K562 (cell line): ENCODE results near the gene BRD4. TPM values are rescaled to one million over a fixed set of nuclear protein-coding genes. Genes with fewer than 3 reads are reported as not detected.
A peak's percentile ranks its signal among the peaks of the same experiment; 100 is the strongest.

Experiments
- ATAC-seq: fragments of 200-7000 bp; cut with Tn5 transposase; 3 replicates; pipeline ENCODE4 v1.9.1; 2020; ENCODE audit warnings: moderate library complexity
- BruUV-seq: library from RNA; stranded (reverse); fragments of 400-500 nt; replicated peaks from 2 replicates; lab custom pipeline; 2021; lab: Mats Ljungman, UMichigan
- CTCF ChIA-PET: fragments of 300-600 bp; formaldehyde crosslinking; extraction: SDS; loops from one replicate; lab custom pipeline; 2021; ENCODE audit warnings: low intra/inter-chr PET ratio; lab: Yijun Ruan, JAX
- POLR2A ChIA-PET: fragments of 300-600, 350-650 bp; sonication (Branson Sonifier 250); formaldehyde crosslinking; extraction: SDS; loops from one replicate; lab custom pipeline; 2021; ENCODE audit warnings: antibody characterized with exemption, inconsistent platforms; lab: Yijun Ruan, JAX
- DNase-seq, 4 experiments: peaks; one replicate each; pipeline versions ENCODE4 v3.0.0 to v3.0.0-alpha.2; 2011 to 2018; ENCODE audit warnings: low spot score in 3 of 4, mixed read lengths in 3 of 4; ENCODE audit errors: extremely low read depth in 1 of 4
- FAIRE-seq: peaks from 2 replicates; lab custom pipeline; 2011; peaks lifted over from hg19 to GRCh38; lab: Jason Lieb, UNC
- H2AFZ ChIP-seq: 2 replicates; pipeline ENCODE4 v1.6.0; 2011; ENCODE audit warnings: low read depth, low read length, control low read depth, inconsistent platforms
- H3K27ac ChIP-seq: fragments of 200-600 bp; 3 replicates; pipeline ENCODE4 v1.8.0; 2011; ENCODE audit warnings: low read depth, mild to moderate bottlenecking, control low read depth, inconsistent platforms, low read length, moderate library complexity, mixed read lengths; ENCODE audit errors: extremely low read depth
- H3K27me3 ChIP-seq, 2 experiments: fragments of 300-600 bp in 1 of 2; 2 replicates in 1 of 2; 3 replicates in 1 of 2; pipeline versions ENCODE4 v1.6.0 to v1.8.0; 2011; ENCODE audit warnings: inconsistent platforms in 2 of 2, low read length in 2 of 2, mild to moderate bottlenecking in 1 of 2, mixed read lengths in 1 of 2, moderate library complexity in 1 of 2; ENCODE audit not compliant: control insufficient read depth in 2 of 2, insufficient read depth in 2 of 2
- H3K36me3 ChIP-seq: fragments of 300-600 bp; 3 replicates; pipeline ENCODE4 v1.8.0; 2011; ENCODE audit warnings: mild to moderate bottlenecking, low read length, inconsistent platforms; ENCODE audit not compliant: control insufficient read depth, insufficient read depth
- H3K4me1 ChIP-seq, 2 experiments: fragments of 200-600 bp in 1 of 2; replicated peaks in 1 of 2; 2 replicates in 1 of 2; 3 replicates in 1 of 2; pipeline versions ENCODE4 v1.5.1 to v1.8.0; 2011; ENCODE audit warnings: inconsistent platforms in 2 of 2, low read length in 2 of 2, mild to moderate bottlenecking in 1 of 2, mixed read lengths in 1 of 2, moderate library complexity in 1 of 2; ENCODE audit not compliant: control insufficient read depth in 2 of 2, insufficient read depth in 2 of 2
- H3K4me2 ChIP-seq: 2 replicates; pipeline ENCODE4 v1.6.1; 2011; ENCODE audit warnings: low read length, control low read depth, inconsistent platforms, mixed read lengths; ENCODE audit not compliant: insufficient read depth
- H3K4me3 ChIP-seq: fragments of 200-600 bp; sonication (generic), shearing (Covaris generic); 2 replicates; pipeline ENCODE4 v1.5.1; 2016; ENCODE audit warnings: control low read depth, inconsistent platforms
- H3K79me2 ChIP-seq: fragments of 200-600 bp; 3 replicates; pipeline ENCODE4 v1.8.0; 2011; ENCODE audit warnings: low read length, inconsistent platforms; ENCODE audit not compliant: control insufficient read depth, insufficient read depth
- H3K9ac ChIP-seq, 2 experiments: 2 replicates each; pipeline versions ENCODE4 v1.6.0 to v1.6.1; 2011; ENCODE audit warnings: low read depth in 2 of 2, low read length in 2 of 2, control low read depth in 1 of 2, inconsistent platforms in 1 of 2, mild to moderate bottlenecking in 1 of 2, mixed read lengths in 1 of 2; ENCODE audit not compliant: insufficient read depth in 1 of 2
- H3K9me1 ChIP-seq: one replicate; pipeline ENCODE4 v1.6.0; 2011; ENCODE audit warnings: inconsistent platforms, mild to moderate bottlenecking, low read length, moderate library complexity; ENCODE audit not compliant: control insufficient read depth, insufficient read depth
- H3K9me3 ChIP-seq: replicated peaks from 2 replicates; pipeline ENCODE4 v1.5.1; 2011; ENCODE audit warnings: low read depth, low read length, inconsistent platforms; ENCODE audit not compliant: control insufficient read depth, insufficient read depth
- H4K20me1 ChIP-seq: replicated peaks from 2 replicates; pipeline ENCODE4 v1.6.1; 2011; ENCODE audit warnings: low read length, inconsistent platforms, mixed read lengths; ENCODE audit not compliant: control insufficient read depth, insufficient read depth
- AFF4 ChIP-seq: sonication (generic); formaldehyde crosslinking; IDR thresholded peaks from 2 replicates; pipeline ENCODE4 v1.8.0; 2023; ENCODE audit warnings: mild to moderate bottlenecking, missing genetic modification reagents
- ARHGAP35 ChIP-seq: fragments of 450-650 bp; IDR thresholded peaks from 2 replicates; pipeline ENCODE4 v1.6.1; 2018; ENCODE audit not compliant: partially characterized antibody
- E2F3 ChIP-seq: fragments of 250-450 bp; sonication (Bioruptor Pico); IDR thresholded peaks from 2 replicates; pipeline ENCODE4 v1.4.0; 2020; ENCODE audit warnings: mild to moderate bottlenecking
- FOSL1 ChIP-seq: fragments of 200-800 bp; sonication (Bioruptor generic); conservative IDR thresholded peaks from 2 replicates; pipeline ENCODE4 v1.6.1; 2016; ENCODE audit warnings: missing genetic modification characterization, missing compliant biosample characterization
- GATAD2A ChIP-seq: fragments of 450-650 bp; IDR thresholded peaks from 2 replicates; pipeline ENCODE4 v1.6.1; 2017
- NR2C1 ChIP-seq, 2 experiments: fragments of 450-650 bp; IDR thresholded peaks; 2 replicates each; pipeline ENCODE4 v1.6.1; 2017; ENCODE audit warnings: mild to moderate bottlenecking in 2 of 2, antibody characterized with exemption in 1 of 2, inconsistent platforms in 1 of 2, missing compliant biosample characterization in 1 of 2, missing genetic modification characterization in 1 of 2
- PHTF2 ChIP-seq: fragments of 250-450 bp; sonication (Bioruptor Pico); IDR thresholded peaks from 2 replicates; pipeline ENCODE4 v1.5.0; 2021; ENCODE audit warnings: mild to moderate bottlenecking
- RBBP5 ChIP-seq: fragments of 200-600 bp; sonication (generic); IDR thresholded peaks from 2 replicates; pipeline ENCODE4 v1.6.1; 2012; ENCODE audit warnings: borderline replicate concordance, mild to moderate bottlenecking, low read length, control low read depth, inconsistent platforms; ENCODE audit not compliant: insufficient read depth, poor library complexity, severe bottlenecking
- SAP30 ChIP-seq: fragments of 200-600 bp; sonication (generic); IDR thresholded peaks from 2 replicates; pipeline ENCODE4 v1.6.1; 2012; ENCODE audit warnings: borderline replicate concordance, low read depth, mild to moderate bottlenecking, moderate library complexity, low read length, control low read depth, inconsistent platforms; ENCODE audit not compliant: insufficient read depth, poor library complexity, severe bottlenecking
- SMARCA4 ChIP-seq: fragments of 450-650 bp; IDR thresholded peaks from 2 replicates; pipeline ENCODE4 v1.6.1; 2016
- SNRNP70 ChIP-seq: fragments of 200-400 bp; formaldehyde crosslinking; optimal IDR thresholded peaks from 2 replicates; pipeline ENCODE3; 2017; ENCODE audit warnings: low read depth, low read length
- SRSF7 ChIP-seq: fragments of 200-400 bp; formaldehyde crosslinking; optimal IDR thresholded peaks from 2 replicates; pipeline ENCODE3; 2017; ENCODE audit warnings: mild to moderate bottlenecking, low read depth, low read length
- STAT5A ChIP-seq: IDR thresholded peaks from 2 replicates; pipeline ENCODE4 v1.6.1; 2012; ENCODE audit warnings: low read length, inconsistent platforms, borderline replicate concordance
- TAL1 ChIP-seq: fragments of 450-650 bp; IDR thresholded peaks from 2 replicates; pipeline ENCODE4 v1.6.1; 2016; ENCODE audit warnings: mild to moderate bottlenecking
- ZBTB9 ChIP-seq: fragments of 450-650 bp; formaldehyde crosslinking; IDR thresholded peaks from 2 replicates; pipeline ENCODE4 v1.4.0; 2020; ENCODE audit warnings: mild to moderate bottlenecking, moderate library complexity
- ZNF583 ChIP-seq: fragments of 250-450 bp; sonication (Bioruptor Pico); IDR thresholded peaks from 2 replicates; pipeline ENCODE4 v1.4.0; 2020
- ZNF589 ChIP-seq: fragments of 200-800 bp; sonication (Bioruptor generic); IDR thresholded peaks from 2 replicates; pipeline ENCODE4 v1.6.1; 2016; ENCODE audit warnings: low read depth, missing genetic modification characterization, missing compliant biosample characterization
- ZNF77 ChIP-seq: fragments of 250-450 bp; sonication (Bioruptor Pico); IDR thresholded peaks from 2 replicates; pipeline ENCODE4 v1.5.0; 2020
- WGBS: fragments of 100-300 bp; shearing (Covaris generic); methylation state at CpG from one replicate; pipeline ENCODE4 v1.1.6; 2016; ENCODE audit warnings: low coverage, mixed read lengths; ENCODE audit not compliant: insufficient coverage; ENCODE audit errors: missing lambda C conversion rate; 5-methylcytosine and 5-hydroxymethylcytosine counted together
- in situ Hi-C: fragments of 300-500 bp; cut with MboI; formaldehyde crosslinking; loops from 4 replicates; pipeline ENCODE4 v1.15.0; 2018; ENCODE audit warnings: inconsistent platforms, mixed read lengths
- intact Hi-C: fragments of 100-400 bp; cut with micrococcal nuclease; formaldehyde crosslinking; loops from 2 replicates; pipeline ENCODE4 v1.14.2; 2022
- polyA plus RNA-seq, 8 experiments: library from polyadenylated mRNA; depleted of rRNA in 4 of 8; stranded (reverse) in 5 of 8; unstranded in 3 of 8; fragments of >200 nt; fragmentation: Nextera tagmentation in 2 of 8; fragmentation: Illumina TruSeq in 1 of 8; extraction: Ambion mirVana in 2 of 8; extraction: Trizol in 1 of 8; gene quantifications; 2 replicates each; pipeline versions ENCODE4 v1.2.1 to v1.2.3, GENCODE V29; 2011 to 2014; ENCODE audit warnings: inconsistent platforms in 1 of 8, missing spikeins in 1 of 8
- total RNA-seq, 7 experiments: library from RNA; depleted of rRNA in 6 of 7; stranded (reverse); fragments of >200 nt in 6 of 7; fragmentation: Illumina TruSeq in 2 of 7; extraction: Trizol in 2 of 7; gene quantifications; 2 replicates each; pipeline versions ENCODE4 v1.2.1 to v1.2.3, GENCODE V29; 2011 to 2021; ENCODE audit warnings: low replicate concordance in 1 of 7

Gene BRD4
- total and polyA plus RNA-seq, 9 of the 15 experiments (the other 6 are each of a cell fraction or from before 2014, with no cell fraction given), result 1.8 to 105 (median 15.6) TPM

- intact Hi-C loops (loop anchor here (2.0 kb wide), 2 partner anchors 115 to 177 kb away; no protein-coding TSS in a partner anchor), in situ Hi-C loops (no loop called here)
- peaks cover 16 to 30% of the 10 kb centered on the region in 2 experiments for H3K4me1 ChIP-seq
- DNase-seq (peak; percentile 61 to 84 (median 66)), ATAC-seq (peak; percentile 63), FAIRE-seq (peak; percentile 15)
- H3K9ac ChIP-seq, result peak overlapping the region; percentile 65 to 92; a peak in 3 of 4 replicates
- no TSS peak for BruUV-seq
- POLR2A ChIA-PET, result interaction anchor here (0.7 to 3.6 kb wide), 8 partner anchors 11 to 172 kb away, joined by 3 to 27 read pairs (median 4); partner anchors contain the start of gene AKAP8L
- WGBS, result 2% methylated on average over 48 of the region's 56 CpGs
- H3K27me3 ChIP-seq, result no peaks in the 10 kb centered on the region; a peak in 1 of 5 replicates
- peak overlapping the region; percentile 79 for H3K27ac ChIP-seq
- CTCF ChIA-PET, result no interaction called here
- no peaks in the 10 kb centered on the region for H3K9me1 ChIP-seq
- H2AFZ ChIP-seq, result peak overlapping the region; percentile 82
- H3K79me2 ChIP-seq, result peaks cover 43% of the 10 kb centered on the region
- peaks cover 17% of the 10 kb centered on the region for H4K20me1 ChIP-seq
- peak overlapping the region; percentile 90 for H3K4me3 ChIP-seq
- H3K4me2 ChIP-seq, result peak overlapping the region; percentile 82
- no peaks in the 10 kb centered on the region for H3K9me3 ChIP-seq
- H3K36me3 ChIP-seq, result peaks cover 35% of the 10 kb centered on the region; the same call in 2 of the 3 replicates
- TF ChIP-seq FOSL1 (tag) (no peak), STAT5A (no peak), NR2C1 (IDR thresholded peaks at IDR 0.05) (no peak), NR2C1 (tag; IDR thresholded peaks at IDR 0.05) (no peak), ZNF583 (CRISPR knock-in tag) (0 out of 2 replicates have a peak, but pooled peaks have one; percentile 14), SAP30 (peak; percentile 66), TAL1 (no peak), E2F3 (CRISPR knock-in tag) (no peak), ZNF77 (CRISPR knock-in tag) (no peak), SNRNP70 (no peak), AFF4 (CRISPR knock-in tag) (no peak; the same call in 1 of the 2 replicates), SRSF7 (no peak), ZNF589 (CRISPR knock-in tag) (no peak), GATAD2A (0 out of 2 replicates have a peak, but pooled peaks have one; percentile 37), ZBTB9 (CRISPR knock-in tag) (0 out of 2 replicates have a peak, but pooled peaks have one; percentile 54), PHTF2 (CRISPR knock-in tag) (no peak), RBBP5 (no peak), SMARCA4 (no peak), ARHGAP35 (no peak)
Measured at GRCh38 chr19:15379999-15380647, 47.8 kb upstream of the BRD4 start.
